GM18951 (cell line): Measurements from ENCODE around the gene NELFA.

ENCODE experiments used
- POLR2A ChIP-seq: IDR thresholded peaks from 4 replicates; pipeline ENCODE4 v1.6.1; 2011; ENCODE audit warnings: mild to moderate bottlenecking; ENCODE audit not compliant: insufficient read length, insufficient read depth; ENCODE audit errors: extremely low read depth
- in situ Hi-C: fragments of 300-500 bp; cut with MboI; formaldehyde crosslinking; loops from one replicate; pipeline ENCODE4 v1.12.0; 2022; ENCODE audit warnings: low sequenced_read_pairs, mixed read lengths, inconsistent platforms; ENCODE audit not compliant: unreplicated experiment

The NELFA gene

GRCh38 chr4:1945912-1946311 lies 62.9 kb downstream of the NELFA start:
- TF ChIP-seq POLR2A = no peak
- in situ Hi-C loops = no loop called here

- in situ Hi-C loops = no loop called here
- no peak for TF ChIP-seq POLR2A
These were observed 63.5 kb downstream of the NELFA start for GRCh38 chr4:1945124-1945895.

GRCh38 chr4:1943928-1944327 lies 64.8 kb downstream of the NELFA start:
- in situ Hi-C loops = no loop called here
- TF ChIP-seq POLR2A = no peak

GRCh38 chr4:1940566-1940965 lies 68.2 kb downstream of the NELFA start:
- TF ChIP-seq POLR2A = no peak
- in situ Hi-C loops = no loop called here

GRCh38 chr4:1939664-1940509 lies 68.9 kb downstream of the NELFA start:
- TF ChIP-seq POLR2A = no peak
- in situ Hi-C loops = no loop called here

- TF ChIP-seq POLR2A = no peak
- in situ Hi-C loops = no loop called here
These were observed 70.7 kb downstream of the NELFA start for GRCh38 chr4:1938027-1938426.

- in situ Hi-C loops = no loop called here
- TF ChIP-seq POLR2A = no peak
These were observed 71.2 kb downstream of the NELFA start for GRCh38 chr4:1937550-1937949.

GRCh38 chr4:1933700-1934099 lies 75.1 kb downstream of the NELFA start:
- in situ Hi-C loops = no loop called here
- no peak for TF ChIP-seq POLR2A

- TF ChIP-seq POLR2A = no peak
- in situ Hi-C loops = no loop called here
These were observed 76.0 kb downstream of the NELFA start for GRCh38 chr4:1932736-1933135.
